GM18861 (cell line): ENCODE data around the gene EIF1AD.
A peak's percentile ranks its signal among the peaks of the same experiment; 100 is the strongest.
"Not testable (repeated sequence)": the region's sequence is repeated elsewhere in the genome, so short reads cannot be mapped to it uniquely, and the experiment has no call there.

Experiments
- ATAC-seq: cut with Tn5 transposase; IDR thresholded peaks from one replicate; pipeline ENCODE4 v1.9.1; 2021; ENCODE audit not compliant: unreplicated experiment

EIF1AD gene, protein sequence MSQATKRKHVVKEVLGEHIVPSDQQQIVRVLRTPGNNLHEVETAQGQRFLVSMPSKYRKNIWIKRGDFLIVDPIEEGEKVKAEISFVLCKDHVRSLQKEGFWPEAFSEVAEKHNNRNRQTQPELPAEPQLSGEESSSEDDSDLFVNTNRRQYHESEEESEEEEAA

GRCh38 chr11:66001942-66002647 lies at the start of gene EIF1AD, which contains the start of gene BANF1:
EIF1AD (minus strand) TSS chr11:66002157; CDS start chr11:66000389, 1,768 bp downstream.
BANF1 (plus strand) TSS chr11:66002503; CDS start chr11:66003251, 748 bp downstream.
- peak; percentile 62 for ATAC-seq

GRCh38 chr11:66051371-66051765 lies 49.4 kb upstream of the EIF1AD start:
- no peak for ATAC-seq

DNA sequence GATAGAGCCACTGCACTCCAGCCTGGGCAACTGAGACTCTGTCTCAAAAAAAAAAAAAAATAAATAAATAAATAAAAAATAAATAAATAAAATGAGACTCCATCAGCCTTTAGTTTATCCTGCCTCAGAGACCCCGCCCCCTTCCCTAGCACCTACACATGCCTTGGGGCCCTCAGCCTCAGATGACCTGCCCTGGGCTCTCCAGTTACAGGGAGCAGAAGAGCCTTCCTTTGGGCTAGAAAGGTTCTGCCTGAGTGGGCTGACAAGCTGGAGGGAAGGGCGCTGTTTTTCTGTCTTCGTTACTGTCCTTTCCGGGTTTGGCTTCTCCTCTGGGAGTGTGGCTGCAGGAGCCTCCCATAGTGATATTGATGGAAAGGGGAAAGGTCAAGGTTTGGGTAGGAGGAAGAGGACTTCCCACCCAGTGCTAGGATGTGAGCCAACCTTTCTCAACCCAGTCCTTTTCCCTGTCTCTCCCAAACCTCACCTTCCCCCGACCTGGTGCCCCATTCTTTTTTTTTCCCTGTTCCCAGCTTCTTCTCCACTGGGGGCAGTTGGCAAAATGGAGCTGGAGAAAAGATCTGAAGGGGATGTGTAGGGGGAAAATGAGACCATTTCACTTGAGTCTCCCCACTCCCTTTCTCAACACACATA lies 48.7 kb upstream of the EIF1AD start:
- ATAC-seq = no peak

DNA sequence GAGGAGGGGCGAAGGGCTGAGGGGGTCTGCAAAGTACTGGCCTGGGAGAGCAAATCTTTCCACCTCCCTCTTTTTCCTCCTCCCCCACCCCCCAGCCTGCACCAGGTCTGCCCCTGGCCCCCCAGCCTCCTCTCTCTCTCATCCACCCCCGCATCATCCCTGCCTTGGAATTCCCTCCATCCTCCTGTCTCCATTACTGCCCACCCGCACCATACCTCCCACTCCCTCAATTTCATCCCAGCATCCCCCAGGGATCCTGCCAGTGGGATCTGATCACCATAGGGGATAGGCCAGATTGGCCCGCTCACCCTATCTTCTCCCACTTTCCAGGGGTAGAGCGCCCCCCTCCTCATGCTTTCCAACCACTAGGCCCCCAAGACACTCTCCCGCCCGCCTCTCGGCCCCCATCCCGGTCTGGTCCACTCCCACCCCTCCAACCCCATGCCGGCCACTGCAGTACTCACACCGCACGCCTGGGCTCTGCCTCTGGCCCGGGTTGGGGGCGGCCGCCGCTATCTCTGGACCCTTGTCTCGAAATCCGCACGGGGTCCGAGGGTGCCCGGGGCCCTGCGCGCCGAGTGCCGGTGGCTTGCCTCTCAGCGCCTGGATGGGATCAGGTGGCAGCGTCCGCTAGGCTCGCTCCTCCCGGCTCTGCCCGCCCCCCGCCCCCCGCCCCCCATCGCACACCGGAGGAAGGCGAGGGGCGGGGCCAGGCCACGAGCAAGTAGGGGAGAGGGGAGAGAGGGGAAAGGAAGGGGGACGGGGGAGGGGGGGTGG lies 46.8 kb upstream of the EIF1AD start, which contains the start of gene GAL3ST3:
Gene GAL3ST3, minus strand, starts transcription at position 615 of the 777 bp plus-strand sequence. CDS start 3,746 bp downstream, outside the sequence.
- no peak for ATAC-seq

DNA sequence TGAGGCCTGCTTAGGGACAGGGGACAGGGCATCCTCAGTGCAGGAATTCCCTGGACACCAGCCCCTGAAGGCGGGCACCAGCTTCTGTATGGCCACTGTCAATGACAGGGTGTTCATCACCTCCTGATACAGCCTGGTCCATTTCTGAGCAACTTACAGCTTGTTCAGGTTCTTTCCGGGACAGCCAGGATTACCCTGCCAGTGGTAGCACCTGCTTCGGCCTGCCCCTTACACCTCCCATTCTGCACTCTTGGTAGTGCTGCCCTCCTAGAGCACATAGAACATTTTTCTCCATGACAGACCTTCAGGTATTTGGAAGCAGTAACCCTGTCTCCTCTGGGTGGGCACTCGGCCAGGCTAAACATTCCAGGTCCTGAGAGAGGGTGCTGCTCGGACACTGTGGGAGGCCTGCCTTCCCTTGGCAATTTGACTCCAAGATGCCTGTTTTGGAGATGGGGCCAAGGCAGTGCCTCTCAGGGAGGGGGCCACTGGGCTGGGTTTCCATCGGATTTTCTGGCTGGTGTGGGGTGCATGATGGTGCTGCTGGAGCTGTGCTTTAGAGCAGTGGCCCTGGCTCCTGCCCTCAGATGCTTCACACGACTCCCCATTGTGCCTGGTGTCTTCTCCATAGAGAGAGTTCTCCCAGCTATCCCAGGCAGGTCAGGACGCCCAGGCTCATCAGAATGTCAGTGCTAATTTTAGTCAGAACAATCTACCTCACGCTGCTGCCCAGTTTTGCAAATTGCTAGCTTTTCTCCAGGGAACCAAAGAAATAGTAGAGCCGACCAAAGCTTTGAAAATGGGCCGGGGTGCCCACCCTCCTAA lies 45.8 kb upstream of the EIF1AD start:
- no peak for ATAC-seq

- no peak for ATAC-seq
These were observed 44.9 kb upstream of the EIF1AD start for GRCh38 chr11:66046901-66047300.

- ATAC-seq = peak; percentile 45
These were observed 43.3 kb upstream of the EIF1AD start for GRCh38 chr11:66045177-66045639.

DNA sequence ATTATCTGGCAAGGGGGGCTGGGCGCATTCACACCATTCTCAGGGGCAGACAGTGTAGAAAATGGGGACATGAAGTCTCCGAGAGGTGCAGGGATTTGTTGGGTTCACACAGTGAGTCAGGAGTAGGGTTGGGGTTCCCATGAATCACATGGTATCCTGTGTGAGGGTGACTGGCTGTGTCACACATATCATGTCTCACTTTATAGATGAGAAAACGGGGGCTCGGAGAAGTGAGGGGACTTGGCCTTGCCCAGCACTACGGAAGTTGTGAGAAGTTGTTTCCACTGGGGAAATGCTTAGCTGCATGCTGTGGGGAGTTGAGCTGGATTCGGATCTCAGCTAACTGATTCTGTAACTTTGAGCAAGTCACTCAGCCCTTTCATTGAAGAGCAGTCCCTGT lies 42.8 kb upstream of the EIF1AD start:
- no peak for ATAC-seq

GRCh38 chr11:66042996-66043906 lies 41.3 kb upstream of the EIF1AD start:
- no peak for ATAC-seq

GRCh38 chr11:66042227-66042995 lies 40.5 kb upstream of the EIF1AD start:
- ATAC-seq = no peak

DNA sequence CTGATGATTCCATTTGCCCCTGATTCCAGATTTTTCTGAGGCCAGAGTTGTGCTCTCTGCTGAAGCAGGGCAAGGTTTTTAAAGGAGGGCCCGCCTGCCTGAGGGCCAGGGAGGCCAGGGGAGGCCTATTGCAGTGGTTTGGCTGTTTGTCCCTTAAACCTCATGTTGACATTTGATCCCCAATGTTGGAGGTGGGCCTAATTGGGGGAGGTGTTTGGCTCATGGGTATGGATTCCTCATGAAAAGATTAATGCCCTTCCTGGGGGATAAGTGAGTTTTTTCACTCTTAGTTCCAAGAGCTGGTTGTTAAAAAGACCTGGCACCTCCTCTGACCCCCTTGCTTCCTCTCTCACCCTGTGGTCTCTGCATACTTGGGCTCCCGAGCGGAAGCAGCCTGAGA lies 37.8 kb upstream of the EIF1AD start:
- ATAC-seq = no peak

DNA sequence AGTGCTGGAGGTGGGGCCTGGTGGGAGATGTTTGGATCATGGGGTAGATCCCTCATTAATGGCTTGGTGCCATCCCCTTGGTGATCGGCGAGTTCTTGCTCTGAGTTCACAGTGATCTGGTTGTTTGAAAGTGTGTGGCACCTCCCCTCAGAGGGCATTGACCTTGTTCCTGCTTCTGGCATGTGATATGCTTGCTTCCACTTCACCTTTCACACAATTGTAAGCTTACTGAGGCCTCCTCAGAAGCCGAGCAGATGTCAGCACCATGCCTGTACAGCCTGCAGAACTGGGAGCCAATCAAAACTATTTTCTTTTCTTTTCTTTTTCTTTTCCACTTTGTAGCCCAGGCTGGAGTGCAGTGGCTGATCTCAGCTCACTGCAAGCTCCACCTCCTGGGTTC lies 35.4 kb upstream of the EIF1AD start:
- ATAC-seq = no peak

GRCh38 chr11:66036334-66036710 lies 34.4 kb upstream of the EIF1AD start:
- ATAC-seq = no peak

GRCh38 chr11:66035653-66036333 lies 33.8 kb upstream of the EIF1AD start:
- ATAC-seq = no peak

DNA sequence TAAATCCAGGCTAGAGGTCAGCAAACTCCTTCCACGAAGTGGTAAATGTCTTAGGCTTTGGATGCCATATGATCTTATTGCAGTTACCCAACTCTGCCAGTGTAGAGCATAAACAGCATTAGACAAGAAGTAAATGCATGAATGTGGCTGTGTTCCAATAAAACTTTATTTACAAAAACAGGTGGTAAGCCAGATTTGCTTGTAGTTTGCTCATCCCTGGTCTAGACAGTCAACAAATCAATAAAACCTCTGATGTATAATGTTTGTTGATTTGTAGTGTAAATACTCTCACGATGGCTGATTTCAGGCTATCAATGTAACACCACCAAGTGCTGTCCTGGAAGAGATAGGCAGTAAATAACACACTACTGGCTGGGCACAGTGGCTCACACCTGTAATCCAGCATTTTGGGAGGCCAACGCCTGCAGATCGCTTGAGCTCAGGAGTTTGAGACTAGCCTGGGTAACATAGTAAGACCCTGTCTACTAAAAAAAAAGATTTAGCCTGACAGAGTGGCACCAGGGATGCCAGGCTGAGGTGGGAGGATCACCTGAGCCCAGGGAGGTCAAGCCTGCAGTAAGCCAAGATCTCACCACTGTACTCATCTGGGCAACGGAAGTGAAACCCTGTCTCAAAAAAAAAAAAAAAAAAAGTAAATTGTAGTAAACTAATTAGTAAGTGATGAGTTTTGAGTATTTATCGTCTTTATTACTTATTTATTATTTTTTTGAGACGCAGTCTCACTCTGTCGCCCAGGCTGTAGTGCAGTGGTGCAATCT lies 31.2 kb upstream of the EIF1AD start:
- ATAC-seq = no peak

DNA sequence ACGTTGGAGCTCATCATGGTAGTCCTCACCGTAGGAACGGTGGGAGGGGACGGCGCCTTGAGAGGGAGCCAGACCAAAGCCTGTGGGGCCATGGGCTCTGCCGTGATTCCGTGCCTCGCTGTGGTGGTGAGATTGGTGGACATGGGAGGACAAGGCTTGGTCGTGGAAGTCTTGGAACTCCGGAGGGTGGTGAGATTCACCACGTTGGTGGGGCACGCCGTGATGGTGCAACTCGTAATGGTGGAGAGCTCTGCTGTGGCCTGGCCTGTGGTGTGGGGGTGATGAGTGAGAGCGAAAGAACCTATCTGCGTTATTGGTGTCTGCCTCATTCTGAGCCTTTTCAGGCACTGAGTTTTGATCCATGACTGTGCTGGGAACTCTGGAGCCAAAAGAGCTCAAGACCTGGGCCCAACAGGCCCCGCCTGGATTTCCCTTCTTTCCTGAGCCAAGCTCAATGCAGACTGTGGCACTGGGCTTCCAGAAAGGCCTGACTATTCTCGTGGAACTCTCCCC lies 24.1 kb upstream of the EIF1AD start, which contains the start of gene CATSPER1:
Gene CATSPER1, minus strand, starts transcription at position 463 of the 513 bp plus-strand sequence. Its CDS starts 100 bp downstream, at position 363.
- ATAC-seq = no peak

- ATAC-seq = not testable (repeated sequence)
These were observed 21.2 kb upstream of the EIF1AD start for GRCh38 chr11:66023186-66023440.
